ENCODE results near the gene VAV2. TPM values are rescaled to one million over a fixed set of nuclear protein-coding genes. Genes with fewer than 3 reads are reported as not detected.

The VAV2 gene
- total and polyA plus RNA-seq, 2 of the 4 experiments (the other 2 are of a cell fraction), result 10.8 to 13.4 TPM

DNA sequence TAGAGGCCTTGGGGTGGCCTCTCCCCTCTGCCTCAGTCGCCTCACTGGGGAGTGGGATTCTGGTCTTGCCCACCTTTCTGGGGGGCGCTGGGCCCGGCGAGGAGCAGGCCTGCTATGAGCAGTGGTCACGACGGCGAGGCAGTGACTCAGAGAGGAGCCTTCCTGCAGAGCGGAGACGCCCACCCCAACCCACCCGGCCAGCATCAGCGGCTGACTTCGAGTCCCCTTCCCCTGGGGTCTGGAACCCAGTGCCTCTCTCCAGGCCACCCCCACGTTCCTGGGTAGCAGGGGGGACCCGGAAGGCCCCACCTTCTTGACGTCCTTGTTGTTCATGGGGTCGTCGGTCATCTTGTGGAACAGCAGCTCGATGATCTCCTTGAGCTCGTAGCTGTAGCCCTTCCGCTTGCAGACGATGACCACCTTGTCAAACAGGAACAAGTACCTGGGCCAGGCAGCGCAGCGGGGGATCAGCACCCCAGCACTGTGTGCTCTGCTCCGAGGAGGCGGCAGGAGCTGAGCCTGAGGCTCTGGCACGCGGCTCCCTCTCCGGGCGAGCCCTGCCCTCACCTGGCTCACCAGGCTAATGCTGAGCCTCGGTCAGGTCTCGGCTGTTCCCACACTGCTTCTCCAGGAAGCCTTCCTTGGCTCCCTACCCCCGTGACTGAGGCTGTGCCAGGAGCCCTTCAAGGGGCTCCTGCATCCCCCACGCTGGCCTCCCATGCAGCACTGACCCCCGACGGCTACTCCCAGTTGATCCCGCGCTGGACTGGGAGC is 203.9 kb downstream of the VAV2 start:
- no peak overlapping the region for H3K9ac ChIP-seq (ENCODE audit: low read depth, low read length)
- no peak overlapping the region for H4K5ac ChIP-seq (ENCODE audit: low read depth, low read length)
- H2AK5ac ChIP-seq (ENCODE audit: low read depth, low read length), result no peak overlapping the region
- H3K23ac ChIP-seq (ENCODE audit: low read depth, low read length), result no peak overlapping the region
- CTCF ChIA-PET, result interaction anchor here (0.9 kb wide), 1 partner anchor 205 kb away, joined by 3 read pairs; no protein-coding TSS in a partner anchor
- no peak overlapping the region for H4K91ac ChIP-seq (ENCODE audit: insufficient read depth, low read depth, low read length)
- WGBS, 2 experiments (ENCODE audit: extremely low coverage in 2 of 2, insufficient read length in 1 of 2), result 91% methylated on average over 24 of the region's 37 CpGs; no CpG with 5 or more reads in 1 of the 2 experiments
- no TSS peak for BruUV-seq (replicated peaks)
- H4K8ac ChIP-seq (ENCODE audit: low read depth in 2 of 2, low read length in 2 of 2), result no peak overlapping the region
- 0 out of 2 replicates have a peak, but pooled peaks cover 5% of the 10 kb centered on the region for H4K20me1 ChIP-seq (ENCODE audit: insufficient read depth, low read length)
- H3K4ac ChIP-seq (ENCODE audit: low read depth, low read length), result no peak overlapping the region
- H3K14ac ChIP-seq (replicated peaks; ENCODE audit: low read depth, low read length), result no peak overlapping the region
- no peak overlapping the region for H3K4me2 ChIP-seq (ENCODE audit: low read depth, low read length)
- no peak overlapping the region for H2BK5ac ChIP-seq (ENCODE audit: low read depth, low read length, poor library complexity, severe bottlenecking)
- H3K4me1 ChIP-seq (ENCODE audit: control insufficient read depth, insufficient read depth, low read length), result peaks cover 2% of the 10 kb centered on the region; the same call in 1 of the 2 replicates
- no peak overlapping the region for H2BK20ac ChIP-seq (ENCODE audit: low read depth, low read length)
- TF ChIP-seq CEBPB (IDR thresholded peaks at IDR 0.05; ENCODE audit: low read depth, low read length) (no peak), MAZ (IDR thresholded peaks at IDR 0.05; ENCODE audit: borderline replicate concordance, low read depth, low read length) (no peak), RAD21 (IDR thresholded peaks at IDR 0.05; ENCODE audit: low read length) (no peak), POLR2A (IDR thresholded peaks at IDR 0.05; ENCODE audit: low read depth, low read length) (no peak), NFE2L2 (IDR thresholded peaks at IDR 0.05; ENCODE audit: low read depth, low read length) (no peak), MXI1 (IDR thresholded peaks at IDR 0.05; ENCODE audit: borderline replicate concordance, low read depth, low read length) (no peak), SMC3 (IDR thresholded peaks at IDR 0.05; ENCODE audit: low read depth, low read length) (no peak), RFX5 (IDR thresholded peaks at IDR 0.05; ENCODE audit: low read depth, low read length) (no peak), FOS (IDR thresholded peaks at IDR 0.05; ENCODE audit: low read depth, low read length) (no peak), RCOR1 (IDR thresholded peaks at IDR 0.05; ENCODE audit: insufficient replicate concordance, low read length) (no peak), MAFK (IDR thresholded peaks at IDR 0.05; ENCODE audit: low read depth, low read length) (no peak)
- TF ChIP-seq, protein P1, sequence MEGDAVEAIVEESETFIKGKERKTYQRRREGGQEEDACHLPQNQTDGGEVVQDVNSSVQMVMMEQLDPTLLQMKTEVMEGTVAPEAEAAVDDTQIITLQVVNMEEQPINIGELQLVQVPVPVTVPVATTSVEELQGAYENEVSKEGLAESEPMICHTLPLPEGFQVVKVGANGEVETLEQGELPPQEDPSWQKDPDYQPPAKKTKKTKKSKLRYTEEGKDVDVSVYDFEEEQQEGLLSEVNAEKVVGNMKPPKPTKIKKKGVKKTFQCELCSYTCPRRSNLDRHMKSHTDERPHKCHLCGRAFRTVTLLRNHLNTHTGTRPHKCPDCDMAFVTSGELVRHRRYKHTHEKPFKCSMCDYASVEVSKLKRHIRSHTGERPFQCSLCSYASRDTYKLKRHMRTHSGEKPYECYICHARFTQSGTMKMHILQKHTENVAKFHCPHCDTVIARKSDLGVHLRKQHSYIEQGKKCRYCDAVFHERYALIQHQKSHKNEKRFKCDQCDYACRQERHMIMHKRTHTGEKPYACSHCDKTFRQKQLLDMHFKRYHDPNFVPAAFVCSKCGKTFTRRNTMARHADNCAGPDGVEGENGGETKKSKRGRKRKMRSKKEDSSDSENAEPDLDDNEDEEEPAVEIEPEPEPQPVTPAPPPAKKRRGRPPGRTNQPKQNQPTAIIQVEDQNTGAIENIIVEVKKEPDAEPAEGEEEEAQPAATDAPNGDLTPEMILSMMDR (conservative IDR thresholded peaks at IDR 0.05; ENCODE audit: low read depth, low read length), result no peak
- TF ChIP-seq, protein P2, sequence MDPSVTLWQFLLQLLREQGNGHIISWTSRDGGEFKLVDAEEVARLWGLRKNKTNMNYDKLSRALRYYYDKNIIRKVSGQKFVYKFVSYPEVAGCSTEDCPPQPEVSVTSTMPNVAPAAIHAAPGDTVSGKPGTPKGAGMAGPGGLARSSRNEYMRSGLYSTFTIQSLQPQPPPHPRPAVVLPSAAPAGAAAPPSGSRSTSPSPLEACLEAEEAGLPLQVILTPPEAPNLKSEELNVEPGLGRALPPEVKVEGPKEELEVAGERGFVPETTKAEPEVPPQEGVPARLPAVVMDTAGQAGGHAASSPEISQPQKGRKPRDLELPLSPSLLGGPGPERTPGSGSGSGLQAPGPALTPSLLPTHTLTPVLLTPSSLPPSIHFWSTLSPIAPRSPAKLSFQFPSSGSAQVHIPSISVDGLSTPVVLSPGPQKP (IDR thresholded peaks at IDR 0.05; ENCODE audit: borderline replicate concordance, low read depth, low read length), result no peak
- H3K4me3 ChIP-seq (ENCODE audit: insufficient read depth, low read depth, low read length), result no peak overlapping the region
- ATAC-seq (ENCODE audit: low read depth) (no peak), DNase-seq (no peak)
- peaks cover 0 to 13% of the 10 kb centered on the region in 2 experiments; a peak in 1 of 4 replicates for H3K79me1 ChIP-seq (ENCODE audit: low read depth in 1 of 2, low read length in 2 of 2)
- no peaks in the 10 kb centered on the region for H3K27me3 ChIP-seq (ENCODE audit: control insufficient read depth, insufficient read depth, low read length)
- intact Hi-C loops (cut with micrococcal nuclease), result no loop called here
- H3K27ac ChIP-seq (ENCODE audit: insufficient read depth, low read length), result no peak overlapping the region
- POLR2A ChIA-PET (ENCODE audit: unreplicated experiment), result no interaction called here
- dilution Hi-C loops (cut with HindIII; ENCODE audit: low sequenced_read_pairs, unreplicated experiment), result loop anchor here (25.0 kb wide), 1 partner anchor 224 kb away; no protein-coding TSS in a partner anchor
- in situ Hi-C loops (cut with MboI; ENCODE audit: low sequenced_read_pairs), result loop anchor here (5.0 to 25.0 kb wide), 2 partner anchors 204 to 349 kb away; partner anchors contain the start of genes VAV2 and WDR5
- no peak overlapping the region for H2BK120ac ChIP-seq (ENCODE audit: low read depth, low read length)
- no peak overlapping the region for H2BK15ac ChIP-seq (ENCODE audit: low read depth, low read length)
- H2AK9ac ChIP-seq (replicated peaks; ENCODE audit: low read depth, low read length, poor library complexity), result peak overlapping the region; percentile 23
- 0 out of 2 replicates have a peak, but pooled peaks cover 3% of the 10 kb centered on the region for H3K9me1 ChIP-seq (ENCODE audit: insufficient read depth, low read length)
- H3K36me3 ChIP-seq (ENCODE audit: control insufficient read depth, insufficient read depth, low read length), result peaks cover 37% of the 10 kb centered on the region
- no peaks in the 10 kb centered on the region for H3K9me3 ChIP-seq (ENCODE audit: control insufficient read depth, insufficient read depth, low read length)
- H3K56ac ChIP-seq (ENCODE audit: extremely low read depth, insufficient read depth, low read length), result no peak overlapping the region
- no peak overlapping the region for H3K18ac ChIP-seq (ENCODE audit: low read depth, low read length)
- H2AFZ ChIP-seq (replicated peaks; ENCODE audit: low read length, poor library complexity), result no peak overlapping the region
